NK-92 (cell line): ENCODE results near the gene ZYG11B.
"Not testable (repeated sequence)": the region's sequence is repeated elsewhere in the genome, so short reads cannot be mapped to it uniquely, and the experiment has no call there.

Experiments used
- DNase-seq: peaks from one replicate; lab custom pipeline; 2025; ENCODE audit not compliant: unreplicated experiment; lab: John Stamatoyannopoulos, UW

ZYG11B gene

DNA sequence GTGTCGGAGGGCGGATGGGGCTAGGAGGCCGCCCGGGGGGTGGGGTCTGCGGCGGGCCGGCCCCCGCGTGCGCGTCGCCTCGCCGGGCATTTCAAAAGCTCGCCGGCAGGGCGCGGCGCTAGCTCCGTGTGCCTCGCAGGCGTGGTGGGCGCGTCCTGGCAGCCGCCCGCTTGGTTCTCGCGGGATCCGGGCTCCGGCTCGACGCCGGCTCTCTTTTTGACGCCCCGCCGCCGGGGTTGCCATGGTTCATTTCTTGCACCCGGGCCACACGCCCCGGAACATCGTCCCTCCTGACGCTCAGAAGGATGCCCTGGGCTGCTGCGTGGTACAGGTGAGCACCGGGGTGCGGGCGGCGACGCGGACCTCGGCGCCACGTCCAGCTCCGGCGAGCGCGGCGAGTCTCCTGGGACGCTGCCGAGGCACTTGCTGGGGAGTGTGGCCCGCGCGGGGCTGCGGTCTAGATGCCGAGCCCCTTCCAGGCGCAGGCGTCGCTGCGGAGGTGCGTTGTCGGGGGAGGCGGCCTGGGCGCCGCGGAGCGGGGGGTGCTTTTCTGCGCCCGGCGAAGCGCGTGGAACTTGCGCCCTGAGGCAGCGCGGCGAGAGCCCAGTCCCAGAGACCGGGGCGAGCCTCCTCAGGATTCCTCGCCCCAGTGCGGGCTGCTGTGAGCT, 116.5 kb downstream of the ZYG11B start, which contains the start of gene ZYG11A:
Gene ZYG11A, plus strand, starts transcription at position 118 of the 668 bp plus-strand sequence. Its CDS starts 124 bp downstream, at position 242.
- no peak for DNase-seq

DNA sequence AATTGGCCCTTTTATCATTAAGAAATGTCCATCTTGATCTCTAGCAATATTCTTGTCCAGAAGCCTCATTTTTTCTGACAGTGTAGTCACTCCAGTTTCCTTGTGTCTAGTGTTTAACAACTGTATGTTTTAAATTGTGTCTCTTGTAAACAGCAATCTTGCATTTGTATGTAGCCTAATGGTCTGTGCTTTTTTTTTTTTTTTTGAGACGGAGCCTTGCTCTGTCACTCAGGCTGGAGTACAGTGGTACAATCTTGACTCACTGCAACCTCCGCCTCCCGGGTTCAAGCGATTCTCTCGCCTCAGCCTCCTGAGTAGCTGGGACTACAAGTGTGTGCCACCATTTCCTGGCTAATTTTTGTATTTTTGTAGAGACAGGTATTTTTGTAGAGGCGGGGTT, 118.9 kb downstream of the ZYG11B start:
- DNase-seq: not testable (repeated sequence)

DNA sequence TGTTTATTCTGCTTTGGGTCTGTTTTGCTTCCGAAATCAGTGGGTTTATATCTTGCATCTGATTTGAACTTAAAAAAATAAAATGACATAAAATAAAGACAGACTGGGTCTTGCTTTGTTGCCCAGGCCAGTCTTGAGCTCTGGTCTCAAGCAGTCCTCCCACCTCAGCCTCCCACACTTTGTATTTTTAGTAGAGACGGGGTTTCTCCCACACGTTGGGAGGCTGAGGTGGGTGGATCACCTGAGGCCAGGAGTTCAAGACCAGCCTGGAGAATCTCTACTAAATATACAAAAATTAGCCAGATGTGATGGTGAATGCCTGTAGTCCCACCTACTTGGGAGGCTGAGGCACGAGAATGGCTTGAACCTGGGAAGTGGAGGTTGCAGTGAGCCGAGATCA, 122.2 kb downstream of the ZYG11B start:
- DNase-seq: no peak

- no peak for DNase-seq
Measured at GRCh38 chr1:52850951-52851350, 124.7 kb downstream of the ZYG11B start.

- DNase-seq: no peak
Measured at GRCh38 chr1:52852854-52853253, 126.6 kb downstream of the ZYG11B start.

DNA sequence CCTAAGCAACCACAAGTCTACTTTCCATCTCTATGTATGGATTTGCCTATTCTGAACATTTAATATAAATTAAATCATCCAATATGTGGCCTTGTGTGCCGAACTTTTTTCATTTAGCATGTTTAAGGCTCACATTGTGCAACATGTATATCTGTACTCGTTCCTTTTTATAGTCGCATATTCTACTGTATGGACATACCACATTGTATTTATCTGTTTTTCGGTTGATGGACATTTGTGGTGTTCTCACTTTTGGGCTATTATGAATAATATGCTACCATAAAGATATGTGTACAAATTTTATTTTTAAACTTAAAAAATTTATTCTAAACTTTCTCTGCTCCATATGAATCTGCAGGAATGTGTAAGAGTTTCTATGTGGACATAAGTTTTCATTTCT, 129.3 kb downstream of the ZYG11B start:
- no peak for DNase-seq

DNA sequence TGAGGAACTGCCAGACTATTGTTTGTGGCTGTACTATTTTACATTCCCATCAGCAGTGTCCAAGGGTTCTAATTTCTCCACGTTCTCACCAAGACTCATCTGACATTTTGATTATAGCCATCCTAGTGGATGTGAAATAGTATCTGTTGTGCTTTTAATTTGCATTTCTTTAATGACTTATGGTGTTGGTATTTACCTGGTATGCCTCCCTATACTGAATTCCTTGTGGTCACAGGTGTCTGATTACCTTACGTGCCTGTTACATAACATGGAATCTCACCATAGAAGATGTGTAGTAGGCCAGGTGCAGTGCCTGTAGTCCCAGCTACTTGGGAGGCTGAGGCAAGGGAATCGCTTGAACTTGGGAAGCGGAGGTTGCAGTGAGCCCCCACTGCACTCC, 129.8 kb downstream of the ZYG11B start:
- DNase-seq: no peak

- DNase-seq: no peak
Measured at GRCh38 chr1:52857443-52857842, 131.2 kb downstream of the ZYG11B start.

- DNase-seq: no peak
Measured at GRCh38 chr1:52862666-52863458, 136.6 kb downstream of the ZYG11B start.

- no peak for DNase-seq
Measured at GRCh38 chr1:52867087-52867863, 141.0 kb downstream of the ZYG11B start.

- DNase-seq: not testable (repeated sequence)
Measured at GRCh38 chr1:52869727-52870126, 143.5 kb downstream of the ZYG11B start.

DNA sequence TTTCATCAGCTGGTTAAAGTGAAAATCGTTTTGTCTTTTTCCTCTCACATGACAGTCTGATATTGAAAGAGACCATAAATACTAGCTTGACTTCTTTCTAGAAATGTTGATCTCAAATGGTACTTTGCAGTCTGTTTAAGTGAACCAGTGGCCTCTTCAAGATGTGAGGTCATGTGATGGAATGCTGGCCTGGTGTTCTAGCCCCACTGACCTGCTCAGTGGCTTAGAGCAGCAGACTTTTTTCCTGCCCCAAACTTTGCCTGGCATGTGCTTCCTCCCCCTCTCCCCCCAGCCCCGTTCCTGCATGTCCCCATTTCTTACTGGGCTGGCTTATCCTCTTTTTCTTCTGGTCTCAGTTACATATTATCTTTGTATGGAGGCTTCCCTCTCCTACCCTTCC, 150.6 kb downstream of the ZYG11B start:
- DNase-seq: no peak
